ENCODE results near the gene TAF10. TPM values are rescaled to one million over a fixed set of nuclear protein-coding genes. Genes with fewer than 3 reads are reported as not detected.

TAF10 gene
- total RNA-seq, 1 donor from 2014 or later: 143 TPM

DNA sequence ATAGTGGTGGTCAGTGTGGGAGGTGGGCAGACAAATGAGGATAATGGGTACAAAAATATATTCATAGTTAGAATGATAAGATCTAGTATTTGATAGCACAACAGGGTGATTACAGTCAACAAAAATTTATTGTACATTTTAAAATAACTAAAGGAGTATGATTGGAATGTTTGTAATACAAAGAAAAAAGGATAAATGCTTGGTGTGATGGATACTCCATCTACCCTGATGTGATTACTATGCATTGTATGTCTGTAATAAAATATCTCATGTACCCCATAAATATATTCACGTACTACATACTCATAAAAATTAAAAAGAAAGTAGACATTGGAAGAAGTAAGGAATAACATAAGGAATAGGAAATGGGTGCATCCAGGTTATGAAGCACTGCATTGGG, 24.0 kb downstream of the TAF10 start:
- Mint-ChIP-seq H3K4me3 (no peak overlapping the region), H3K4me1 (no peaks in the 10 kb centered on the region), H3K27ac (ENCODE audit: unreplicated experiment) (no peak overlapping the region), H3K36me3 (ENCODE audit: low read depth) (peaks cover 29% of the 10 kb centered on the region), H3K9me3 (peaks cover 21% of the 10 kb centered on the region), H3K27me3 (ENCODE audit: low read depth) (no peaks in the 10 kb centered on the region)
- no peak for DNase-seq (ENCODE audit: low read depth, low spot score)
- TF ChIP-seq, protein P1, sequence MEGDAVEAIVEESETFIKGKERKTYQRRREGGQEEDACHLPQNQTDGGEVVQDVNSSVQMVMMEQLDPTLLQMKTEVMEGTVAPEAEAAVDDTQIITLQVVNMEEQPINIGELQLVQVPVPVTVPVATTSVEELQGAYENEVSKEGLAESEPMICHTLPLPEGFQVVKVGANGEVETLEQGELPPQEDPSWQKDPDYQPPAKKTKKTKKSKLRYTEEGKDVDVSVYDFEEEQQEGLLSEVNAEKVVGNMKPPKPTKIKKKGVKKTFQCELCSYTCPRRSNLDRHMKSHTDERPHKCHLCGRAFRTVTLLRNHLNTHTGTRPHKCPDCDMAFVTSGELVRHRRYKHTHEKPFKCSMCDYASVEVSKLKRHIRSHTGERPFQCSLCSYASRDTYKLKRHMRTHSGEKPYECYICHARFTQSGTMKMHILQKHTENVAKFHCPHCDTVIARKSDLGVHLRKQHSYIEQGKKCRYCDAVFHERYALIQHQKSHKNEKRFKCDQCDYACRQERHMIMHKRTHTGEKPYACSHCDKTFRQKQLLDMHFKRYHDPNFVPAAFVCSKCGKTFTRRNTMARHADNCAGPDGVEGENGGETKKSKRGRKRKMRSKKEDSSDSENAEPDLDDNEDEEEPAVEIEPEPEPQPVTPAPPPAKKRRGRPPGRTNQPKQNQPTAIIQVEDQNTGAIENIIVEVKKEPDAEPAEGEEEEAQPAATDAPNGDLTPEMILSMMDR (conservative IDR thresholded peaks at IDR 0.05): no peak

DNA sequence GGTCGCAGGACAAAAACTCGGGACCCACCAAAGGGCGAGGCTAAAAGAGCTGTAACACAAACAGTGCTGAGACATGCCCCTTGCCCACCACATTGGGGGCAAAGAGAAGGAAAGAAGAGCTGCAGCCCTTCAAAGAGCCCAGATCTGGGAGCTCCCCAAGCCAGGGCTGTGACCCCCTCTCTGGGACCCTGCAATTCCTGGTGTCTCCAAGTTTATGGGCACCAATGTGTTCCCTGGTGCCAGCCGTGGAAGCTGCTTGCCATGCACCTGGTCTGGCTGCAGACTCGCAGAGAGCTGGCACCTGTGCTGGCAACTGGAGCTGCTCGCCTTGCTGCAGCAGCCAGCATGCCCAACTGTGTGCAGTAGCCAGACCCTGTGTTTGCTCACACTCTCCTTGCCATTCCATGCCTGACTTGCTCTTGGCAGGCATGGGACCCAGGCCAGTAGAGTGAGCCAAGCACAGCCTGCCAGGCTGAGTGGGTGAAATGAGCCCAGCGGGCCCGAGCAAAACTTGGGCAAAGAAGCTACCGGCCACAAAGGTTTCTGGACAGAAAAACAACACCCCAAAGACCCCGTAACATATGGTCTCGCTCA, 24.6 kb downstream of the TAF10 start:
- H3K9me3 Mint-ChIP-seq: peaks cover 23% of the 10 kb centered on the region
- H3K4me1 Mint-ChIP-seq: no peaks in the 10 kb centered on the region
- TF ChIP-seq, protein P1 (conservative IDR thresholded peaks at IDR 0.05): no peak
- H3K27ac Mint-ChIP-seq (ENCODE audit: unreplicated experiment): no peak overlapping the region
- no peak overlapping the region for H3K4me3 Mint-ChIP-seq
- peaks cover 35% of the 10 kb centered on the region for H3K36me3 Mint-ChIP-seq (ENCODE audit: low read depth)
- DNase-seq (ENCODE audit: low read depth, low spot score): no peak
- H3K27me3 Mint-ChIP-seq (ENCODE audit: low read depth): no peaks in the 10 kb centered on the region

- TF ChIP-seq, protein P1 (conservative IDR thresholded peaks at IDR 0.05): no peak
- H3K4me1 Mint-ChIP-seq: no peaks in the 10 kb centered on the region
- peaks cover 40% of the 10 kb centered on the region for H3K36me3 Mint-ChIP-seq (ENCODE audit: low read depth)
- no peak for DNase-seq (ENCODE audit: low read depth, low spot score)
- H3K27me3 Mint-ChIP-seq (ENCODE audit: low read depth): no peaks in the 10 kb centered on the region
- no peak overlapping the region for H3K4me3 Mint-ChIP-seq
- H3K9me3 Mint-ChIP-seq: peaks cover 28% of the 10 kb centered on the region
- no peak overlapping the region for H3K27ac Mint-ChIP-seq (ENCODE audit: unreplicated experiment)
Measured at GRCh38 chr11:6586434-6587359, 25.3 kb downstream of the TAF10 start.

DNA sequence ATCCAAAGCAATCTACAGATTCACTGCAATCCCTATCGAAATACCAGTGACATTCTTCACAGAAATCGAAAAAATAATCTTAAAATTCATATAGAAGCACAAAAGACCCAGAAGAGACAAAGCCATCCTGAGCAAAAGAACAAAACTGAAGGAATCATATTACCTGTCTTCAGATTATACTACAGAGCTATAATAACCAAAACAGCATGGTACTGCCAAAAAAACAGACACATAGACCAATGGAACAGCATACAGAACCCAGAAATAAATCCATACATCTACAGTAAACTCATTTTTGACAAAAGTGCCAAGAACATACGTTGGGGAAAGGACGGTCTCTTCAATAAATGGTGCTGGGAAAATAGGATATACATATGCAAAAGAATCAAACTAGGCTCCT, 27.5 kb downstream of the TAF10 start:
- Mint-ChIP-seq H3K27ac (ENCODE audit: unreplicated experiment) (no peak overlapping the region), H3K4me3 (no peak overlapping the region), H3K9me3 (peaks cover 28% of the 10 kb centered on the region), H3K4me1 (no peaks in the 10 kb centered on the region), H3K27me3 (ENCODE audit: low read depth) (no peaks in the 10 kb centered on the region), H3K36me3 (ENCODE audit: low read depth) (peaks cover 48% of the 10 kb centered on the region)
- TF ChIP-seq, protein P1 (conservative IDR thresholded peaks at IDR 0.05): no peak
- no peak for DNase-seq (ENCODE audit: low read depth, low spot score)

- TF ChIP-seq, protein P1 (conservative IDR thresholded peaks at IDR 0.05): no peak
- Mint-ChIP-seq H3K9me3 (peaks cover 28% of the 10 kb centered on the region), H3K36me3 (ENCODE audit: low read depth) (peaks cover 48% of the 10 kb centered on the region), H3K27ac (ENCODE audit: unreplicated experiment) (no peak overlapping the region), H3K27me3 (ENCODE audit: low read depth) (no peaks in the 10 kb centered on the region), H3K4me3 (no peak overlapping the region), H3K4me1 (no peaks in the 10 kb centered on the region)
- no peak for DNase-seq (ENCODE audit: low read depth, low spot score)
Measured at GRCh38 chr11:6583584-6583983, 28.4 kb downstream of the TAF10 start.
